Fibroblast of pulmonary artery (primary cell): ENCODE results near the gene ZNF804B.
"Not testable (repeated sequence)": the region's sequence is repeated elsewhere in the genome, so short reads cannot be mapped to it uniquely, and the experiment has no call there.

Experiments
- DNase-seq: peaks from one replicate; pipeline ENCODE4 v3.0.0-alpha.2; 2010; ENCODE audit warnings: low read depth
- H3K4me3 ChIP-seq: replicated peaks from 2 replicates; pipeline ENCODE4 v1.5.1; 2011; ENCODE audit warnings: low read depth, mild to moderate bottlenecking, control low read depth, low read length, moderate library complexity
- TF ChIP-seq, protein P1 (sequence below): IDR thresholded peaks from 2 replicates; pipeline ENCODE4 v1.5.1; 2011; ENCODE audit warnings: mild to moderate bottlenecking, control low read depth, low read length, inconsistent platforms; ENCODE audit errors: missing control alignments

ZNF804B gene

DNA sequence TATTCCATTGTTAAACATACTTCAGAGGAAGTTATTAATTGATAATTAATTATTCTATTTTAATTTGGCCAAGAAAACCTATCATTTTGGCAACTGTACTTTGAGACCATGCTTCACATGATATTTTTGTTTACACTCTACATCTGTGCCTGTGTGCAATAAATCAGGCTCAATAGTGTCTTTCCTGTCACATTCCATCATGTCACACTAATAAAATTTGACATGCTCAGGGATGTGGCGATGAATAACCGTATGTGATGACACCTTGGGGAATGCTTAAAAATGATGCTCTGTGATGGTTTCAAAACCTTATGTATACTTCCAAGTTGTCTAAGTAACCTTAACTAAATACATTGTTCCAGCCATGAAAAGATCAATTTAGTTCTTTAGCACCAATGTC lies 400.6 kb downstream of the ZNF804B start:
- TF ChIP-seq, protein P1, sequence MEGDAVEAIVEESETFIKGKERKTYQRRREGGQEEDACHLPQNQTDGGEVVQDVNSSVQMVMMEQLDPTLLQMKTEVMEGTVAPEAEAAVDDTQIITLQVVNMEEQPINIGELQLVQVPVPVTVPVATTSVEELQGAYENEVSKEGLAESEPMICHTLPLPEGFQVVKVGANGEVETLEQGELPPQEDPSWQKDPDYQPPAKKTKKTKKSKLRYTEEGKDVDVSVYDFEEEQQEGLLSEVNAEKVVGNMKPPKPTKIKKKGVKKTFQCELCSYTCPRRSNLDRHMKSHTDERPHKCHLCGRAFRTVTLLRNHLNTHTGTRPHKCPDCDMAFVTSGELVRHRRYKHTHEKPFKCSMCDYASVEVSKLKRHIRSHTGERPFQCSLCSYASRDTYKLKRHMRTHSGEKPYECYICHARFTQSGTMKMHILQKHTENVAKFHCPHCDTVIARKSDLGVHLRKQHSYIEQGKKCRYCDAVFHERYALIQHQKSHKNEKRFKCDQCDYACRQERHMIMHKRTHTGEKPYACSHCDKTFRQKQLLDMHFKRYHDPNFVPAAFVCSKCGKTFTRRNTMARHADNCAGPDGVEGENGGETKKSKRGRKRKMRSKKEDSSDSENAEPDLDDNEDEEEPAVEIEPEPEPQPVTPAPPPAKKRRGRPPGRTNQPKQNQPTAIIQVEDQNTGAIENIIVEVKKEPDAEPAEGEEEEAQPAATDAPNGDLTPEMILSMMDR: no peak
- DNase-seq: no peak

DNA sequence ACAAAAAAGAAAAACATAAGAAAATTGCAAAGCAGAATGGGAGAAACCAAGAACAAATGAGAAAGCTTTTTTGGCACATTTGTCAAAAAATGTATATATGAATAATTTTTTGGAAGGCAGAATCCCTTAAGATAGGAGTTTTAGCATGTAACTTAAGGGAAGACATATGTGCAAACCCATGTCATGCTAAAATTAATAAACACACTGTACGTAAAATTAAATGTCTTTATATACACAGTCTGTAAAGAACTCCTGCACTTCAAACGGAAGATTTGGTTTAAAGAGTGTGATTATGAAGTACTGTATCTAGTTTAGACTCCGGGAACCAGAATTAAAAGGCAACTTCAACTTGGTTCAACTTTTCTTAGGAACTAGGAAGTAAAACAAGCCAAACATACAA lies 405.9 kb downstream of the ZNF804B start:
- TF ChIP-seq, protein P1: no peak
- no peak for DNase-seq
- no peak overlapping the region for H3K4me3 ChIP-seq

More for the DNA sequence above, 400.6 kb downstream of the ZNF804B start:
- no peak overlapping the region for H3K4me3 ChIP-seq

DNA sequence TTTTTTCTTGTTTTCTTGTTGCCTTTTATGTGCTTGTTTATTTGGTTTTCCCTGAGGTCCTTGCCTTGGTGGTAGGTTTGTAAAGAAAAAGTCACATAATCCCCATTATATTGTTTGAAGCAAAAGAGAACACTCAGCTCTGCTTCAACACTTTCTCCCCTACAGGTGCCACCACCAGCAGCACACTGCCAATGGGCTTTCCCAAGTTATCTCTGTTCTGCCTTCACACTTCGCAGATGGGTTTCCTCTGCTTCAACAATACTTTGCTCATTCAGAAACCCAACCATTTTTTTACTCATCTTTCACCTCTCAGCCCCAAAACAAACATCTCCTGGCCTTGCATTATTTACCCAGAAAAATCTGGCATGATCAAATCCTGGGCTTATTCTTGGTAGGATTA lies 411.1 kb downstream of the ZNF804B start:
- DNase-seq: no peak
- TF ChIP-seq, protein P1: no peak
- H3K4me3 ChIP-seq: no peak overlapping the region

DNA sequence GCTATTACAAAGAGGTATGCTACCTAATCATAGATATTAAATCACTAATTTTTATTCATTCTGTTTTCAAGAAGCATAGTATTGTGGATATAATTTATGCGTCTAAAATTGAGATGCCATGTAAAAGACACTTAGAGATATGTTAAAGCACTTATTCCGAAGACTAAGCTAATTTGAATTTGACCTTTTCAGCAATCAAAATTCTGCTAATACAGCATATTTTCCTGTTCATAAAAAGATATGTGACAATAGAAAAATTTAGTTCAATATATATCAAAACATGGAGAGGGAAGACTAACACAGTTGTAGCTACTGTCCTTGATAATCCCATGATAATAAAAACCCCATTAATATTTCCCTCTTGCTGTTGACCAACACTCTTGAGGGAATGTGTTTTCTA lies 422.6 kb downstream of the ZNF804B start:
- TF ChIP-seq, protein P1: no peak
- H3K4me3 ChIP-seq: no peak overlapping the region
- no peak for DNase-seq

DNA sequence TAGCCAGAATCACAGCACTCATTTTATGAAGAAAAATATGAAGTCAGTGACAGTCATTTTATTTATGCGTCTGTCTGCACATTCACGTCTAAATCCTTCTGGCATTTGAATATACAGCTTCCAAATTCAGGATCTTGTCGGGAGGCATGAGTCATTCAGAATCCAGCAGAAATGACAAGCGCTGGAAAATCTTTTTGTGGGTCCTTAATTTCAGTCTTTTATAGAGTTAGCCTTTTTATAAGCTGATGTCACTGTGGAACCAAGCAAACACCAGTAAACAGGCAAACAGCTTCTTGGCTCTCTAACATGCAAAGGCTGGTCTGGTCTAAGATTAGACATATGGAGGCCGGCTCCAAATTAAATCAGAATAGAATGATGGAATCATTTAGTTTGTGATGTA lies 424.2 kb downstream of the ZNF804B start:
- TF ChIP-seq, protein P1: no peak
- H3K4me3 ChIP-seq: no peak overlapping the region
- no peak for DNase-seq

DNA sequence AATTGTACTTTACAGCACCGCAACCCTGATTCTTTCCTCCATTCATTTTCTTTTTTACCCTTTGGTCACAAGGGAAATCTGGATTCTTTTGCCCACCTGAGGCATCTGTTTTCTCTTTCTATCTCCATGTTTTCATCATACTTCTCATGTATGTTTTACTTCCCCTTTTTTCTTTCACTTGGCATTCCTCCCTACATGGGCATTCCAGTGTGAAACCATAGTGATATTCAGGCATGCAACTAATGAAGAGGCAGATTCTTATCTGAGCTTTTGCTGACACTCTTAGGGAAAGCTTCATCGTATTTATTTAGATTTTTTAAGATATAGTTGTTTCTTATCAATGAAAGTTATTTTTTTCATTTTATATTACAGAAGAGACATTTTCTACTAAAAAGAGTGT lies 441.3 kb downstream of the ZNF804B start:
- TF ChIP-seq, protein P1: no peak
- H3K4me3 ChIP-seq: no peak overlapping the region
- no peak for DNase-seq

DNA sequence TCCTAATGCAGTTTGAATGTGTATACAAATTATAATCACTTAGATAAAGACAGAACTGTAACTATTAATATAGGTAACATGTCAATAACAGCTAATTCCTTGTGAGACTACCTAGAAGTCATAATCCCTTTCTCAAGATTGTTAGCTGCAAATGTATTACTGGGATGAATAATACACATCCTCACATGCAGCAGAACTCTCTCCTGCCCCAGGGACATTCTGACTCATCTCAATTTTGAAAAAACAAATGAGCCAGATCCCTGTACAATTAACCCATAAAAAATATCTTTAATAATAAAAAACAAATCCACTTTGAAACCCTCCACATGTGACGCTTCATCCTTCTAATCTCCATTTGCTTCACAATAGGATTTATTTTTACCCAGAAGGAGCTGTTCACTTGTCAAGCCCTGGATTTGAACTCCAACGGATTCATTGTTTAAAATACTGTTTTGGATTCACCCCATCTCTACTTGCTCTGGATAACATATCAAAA lies 464.4 kb downstream of the ZNF804B start:
- H3K4me3 ChIP-seq: no peak overlapping the region
- DNase-seq: no peak
- TF ChIP-seq, protein P1: no peak

DNA sequence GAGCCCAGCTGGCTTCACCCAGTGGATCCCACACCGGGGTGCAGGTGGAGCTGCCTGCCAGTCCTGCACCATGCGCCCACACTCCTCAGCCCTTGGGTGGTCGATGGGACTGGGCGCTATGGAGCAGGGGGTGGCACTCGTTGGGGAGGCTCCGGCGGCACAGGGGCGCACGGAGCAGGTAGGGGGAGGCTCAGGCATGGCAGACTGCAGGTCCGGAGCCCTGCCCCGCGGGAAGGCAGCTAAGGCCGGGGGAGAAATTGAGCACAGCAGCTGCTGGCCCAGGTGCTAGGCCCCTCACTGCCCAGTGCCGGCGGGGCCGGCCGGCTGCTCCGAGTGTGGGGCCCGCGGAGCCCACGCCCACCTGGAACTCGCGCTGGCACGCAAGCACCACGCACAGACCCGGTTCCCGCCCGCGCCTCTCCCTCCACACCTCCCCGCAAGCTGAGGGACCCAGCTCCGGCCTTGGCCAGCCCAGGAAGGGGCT lies 469.2 kb downstream of the ZNF804B start:
- not testable (repeated sequence) for H3K4me3 ChIP-seq, DNase-seq
